Suprapubic skin (tissue), 4 donors: ENCODE measurements around the gene ADAMTS7.

Source experiments
- EP300 ChIP-seq: sonication (generic); formaldehyde crosslinking; IDR thresholded peaks from one replicate; pipeline ENCODE4 v1.6.1; 2017; ENCODE audit warnings: antibody characterized with exemption
- POLR2A ChIP-seq, 2 donors: fragments of 450-650 bp; IDR thresholded peaks; one replicate each; pipeline ENCODE4 v1.6.1; 2017; ENCODE audit warnings: antibody characterized with exemption in 2 of 2, mild to moderate bottlenecking in 2 of 2, moderate library complexity in 2 of 2
- POLR2AphosphoS5 ChIP-seq, 3 donors: sonication (generic); formaldehyde crosslinking; IDR thresholded peaks; one replicate each; pipeline ENCODE4 v1.6.1; 2017; ENCODE audit warnings: antibody characterized with exemption in 3 of 3
- TF ChIP-seq, protein P1 (sequence below), 2 donors: fragments of 200-600 bp in 1 of 2; fragments of 450-650 bp in 1 of 2; sonication (generic) in 1 of 2; IDR thresholded peaks; one replicate each; pipeline ENCODE4 v1.5.1; 2016 to 2019; ENCODE audit warnings: antibody characterized with exemption in 2 of 2, mild to moderate bottlenecking in 1 of 2, moderate library complexity in 1 of 2

DNA sequence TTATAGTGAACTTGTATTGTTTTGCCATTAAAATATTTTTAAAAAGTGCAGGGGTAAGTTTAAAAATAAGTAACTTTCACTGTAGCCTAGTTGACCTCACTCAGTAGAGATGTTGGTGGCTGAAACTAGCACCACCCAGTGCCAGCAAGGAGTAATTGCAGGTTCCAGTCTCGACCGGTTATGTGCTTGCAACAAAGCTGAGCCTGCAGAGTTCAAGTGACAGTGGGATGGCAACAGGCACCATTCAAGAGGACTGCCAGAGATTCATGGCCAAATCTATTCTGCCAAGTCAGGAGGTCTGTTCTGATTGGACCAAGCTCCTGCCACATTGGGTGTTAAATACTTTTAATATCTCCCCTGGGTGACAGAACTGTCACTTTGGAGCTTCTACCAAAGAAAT, 2.7 kb downstream of the ADAMTS7 start:
- TF ChIP-seq, protein P1, sequence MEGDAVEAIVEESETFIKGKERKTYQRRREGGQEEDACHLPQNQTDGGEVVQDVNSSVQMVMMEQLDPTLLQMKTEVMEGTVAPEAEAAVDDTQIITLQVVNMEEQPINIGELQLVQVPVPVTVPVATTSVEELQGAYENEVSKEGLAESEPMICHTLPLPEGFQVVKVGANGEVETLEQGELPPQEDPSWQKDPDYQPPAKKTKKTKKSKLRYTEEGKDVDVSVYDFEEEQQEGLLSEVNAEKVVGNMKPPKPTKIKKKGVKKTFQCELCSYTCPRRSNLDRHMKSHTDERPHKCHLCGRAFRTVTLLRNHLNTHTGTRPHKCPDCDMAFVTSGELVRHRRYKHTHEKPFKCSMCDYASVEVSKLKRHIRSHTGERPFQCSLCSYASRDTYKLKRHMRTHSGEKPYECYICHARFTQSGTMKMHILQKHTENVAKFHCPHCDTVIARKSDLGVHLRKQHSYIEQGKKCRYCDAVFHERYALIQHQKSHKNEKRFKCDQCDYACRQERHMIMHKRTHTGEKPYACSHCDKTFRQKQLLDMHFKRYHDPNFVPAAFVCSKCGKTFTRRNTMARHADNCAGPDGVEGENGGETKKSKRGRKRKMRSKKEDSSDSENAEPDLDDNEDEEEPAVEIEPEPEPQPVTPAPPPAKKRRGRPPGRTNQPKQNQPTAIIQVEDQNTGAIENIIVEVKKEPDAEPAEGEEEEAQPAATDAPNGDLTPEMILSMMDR (IDR thresholded peaks at IDR 0.05), result no peak
- TF ChIP-seq POLR2A (IDR thresholded peaks at IDR 0.05) (no peak), POLR2AphosphoS5 (IDR thresholded peaks at IDR 0.05) (no peak), EP300 (no peak)
